ENCODE measurements around the gene P4HA2. TPM values are rescaled to one million over a fixed set of nuclear protein-coding genes. Genes with fewer than 3 reads are reported as not detected.
"Not testable (repeated sequence)": the region's sequence is repeated elsewhere in the genome, so short reads cannot be mapped to it uniquely, and the experiment has no call there.

The P4HA2 gene
- total RNA-seq, 1 donor from 2014 or later = 87.2 TPM

DNA sequence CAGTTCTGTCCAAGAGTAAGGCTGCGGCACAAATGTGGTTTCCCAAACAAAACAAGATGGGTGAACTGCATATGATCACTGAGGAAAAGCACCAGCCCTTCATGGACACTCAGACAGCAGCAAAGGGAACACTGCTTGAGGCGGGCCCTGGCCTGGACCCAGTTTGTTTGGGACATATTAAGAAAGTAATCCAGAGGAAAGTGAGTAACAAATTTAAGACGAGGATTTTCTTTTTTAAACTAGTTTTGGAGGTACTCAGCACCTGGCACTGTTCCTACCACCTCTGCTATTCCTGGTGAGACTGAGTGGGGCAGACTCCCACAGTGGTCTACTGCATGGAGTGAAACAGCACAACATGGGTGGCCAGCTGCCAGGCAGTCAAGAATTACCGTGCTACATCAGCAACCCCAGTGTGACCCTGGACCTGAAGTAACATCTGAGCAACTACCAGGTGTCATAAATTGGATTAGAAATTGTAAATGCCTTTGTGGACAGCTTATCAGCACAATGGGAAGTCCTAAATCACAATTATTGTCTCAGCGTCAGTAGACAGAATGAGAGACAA is 28.5 kb downstream of the P4HA2 start:
- DNase-seq = no peak

DNA sequence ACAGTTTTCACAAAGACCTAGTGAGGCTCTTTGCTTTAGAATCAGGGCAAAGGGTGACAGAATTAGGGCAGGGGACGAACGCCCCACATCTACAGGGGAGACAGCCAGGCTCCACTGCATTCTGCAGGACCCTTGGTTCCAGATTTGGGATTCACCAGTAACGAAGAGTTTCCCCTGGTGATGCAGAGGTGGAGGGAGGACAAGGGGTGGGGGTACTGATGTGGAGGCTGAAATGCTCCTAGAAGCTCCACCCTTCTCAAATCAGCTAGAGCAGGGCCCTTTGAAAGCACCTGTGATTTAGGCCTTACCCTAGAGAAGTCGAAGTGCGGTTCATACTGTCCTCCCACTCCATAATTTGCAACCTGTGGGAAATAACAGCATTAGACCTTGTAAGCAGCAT is 29.1 kb downstream of the P4HA2 start:
- DNase-seq = no peak

- no peak for DNase-seq
Observed at GRCh38 chr5:132195727-132196126, 31.9 kb downstream of the P4HA2 start.

GRCh38 chr5:132193165-132193694 is 34.4 kb downstream of the P4HA2 start:
- no peak for DNase-seq

DNA sequence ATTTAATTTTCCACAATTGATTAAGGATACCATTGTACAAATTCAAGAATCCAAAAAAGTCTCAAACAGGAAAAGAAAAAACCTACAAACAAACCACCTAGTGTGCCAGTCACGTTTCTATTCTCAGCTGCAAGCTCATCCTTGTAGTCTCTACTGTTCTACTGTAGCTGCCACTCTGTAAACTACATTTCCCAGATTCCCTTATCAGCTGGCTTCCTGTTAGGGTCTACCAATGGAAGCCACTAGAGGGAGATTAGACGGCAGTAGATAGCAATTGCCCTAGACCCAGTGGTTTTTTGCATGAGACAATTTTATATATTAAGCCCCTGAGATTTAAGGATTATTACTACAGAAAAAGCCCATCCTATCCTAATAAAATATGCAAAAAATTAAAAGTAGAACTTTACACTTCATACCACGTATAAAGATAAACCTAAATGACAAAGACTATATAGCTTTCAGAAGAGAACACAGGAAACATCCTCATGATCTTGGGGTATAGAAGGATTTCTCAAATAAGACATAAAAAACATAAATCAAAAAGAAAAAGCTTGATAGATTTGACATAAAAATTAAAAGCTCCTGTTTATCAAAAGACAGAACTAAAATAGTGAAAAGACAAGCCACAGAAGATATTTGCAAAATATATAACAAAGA is 37.4 kb downstream of the P4HA2 start:
- DNase-seq = peak; percentile 86

DNA sequence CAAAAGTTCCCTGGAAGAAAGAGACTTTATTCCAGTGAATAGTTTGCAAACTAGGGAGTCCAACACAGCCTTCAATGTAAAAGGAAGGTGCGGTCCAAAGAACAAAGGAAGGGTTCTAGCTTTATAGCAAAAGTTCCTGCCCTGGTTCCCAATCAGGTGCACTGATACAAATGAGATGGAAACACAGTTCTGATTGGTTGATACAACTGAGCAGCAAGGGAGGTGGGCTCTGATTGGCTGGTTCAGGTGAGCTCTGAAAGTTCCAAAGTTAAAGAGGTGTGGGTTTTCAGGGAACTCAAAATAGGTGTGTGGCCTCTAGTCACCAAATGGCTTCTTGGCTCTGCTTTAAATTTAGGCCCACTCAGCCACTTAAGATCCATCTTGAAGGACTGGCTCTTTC is 43.1 kb downstream of the P4HA2 start:
- DNase-seq = no peak

DNA sequence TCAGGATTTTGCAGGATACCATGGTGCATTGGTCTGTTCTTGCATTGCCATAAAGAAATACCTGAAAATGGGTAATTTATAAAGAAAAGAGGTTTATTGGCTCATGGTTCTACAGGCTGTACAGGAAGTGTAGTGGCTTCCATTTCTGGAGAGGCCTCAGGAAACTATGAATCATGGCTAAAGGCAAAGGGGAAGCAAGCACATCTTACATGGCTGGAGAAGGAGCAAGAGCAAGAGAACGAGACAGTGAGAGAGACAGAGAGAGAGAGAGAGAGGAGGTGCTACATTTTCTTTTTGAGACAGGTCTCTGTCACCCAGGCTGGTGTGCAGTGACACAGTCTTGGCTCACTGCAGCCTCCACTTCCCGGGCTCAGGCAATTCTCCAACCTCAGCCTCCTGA is 43.9 kb downstream of the P4HA2 start:
- no peak for DNase-seq

DNA sequence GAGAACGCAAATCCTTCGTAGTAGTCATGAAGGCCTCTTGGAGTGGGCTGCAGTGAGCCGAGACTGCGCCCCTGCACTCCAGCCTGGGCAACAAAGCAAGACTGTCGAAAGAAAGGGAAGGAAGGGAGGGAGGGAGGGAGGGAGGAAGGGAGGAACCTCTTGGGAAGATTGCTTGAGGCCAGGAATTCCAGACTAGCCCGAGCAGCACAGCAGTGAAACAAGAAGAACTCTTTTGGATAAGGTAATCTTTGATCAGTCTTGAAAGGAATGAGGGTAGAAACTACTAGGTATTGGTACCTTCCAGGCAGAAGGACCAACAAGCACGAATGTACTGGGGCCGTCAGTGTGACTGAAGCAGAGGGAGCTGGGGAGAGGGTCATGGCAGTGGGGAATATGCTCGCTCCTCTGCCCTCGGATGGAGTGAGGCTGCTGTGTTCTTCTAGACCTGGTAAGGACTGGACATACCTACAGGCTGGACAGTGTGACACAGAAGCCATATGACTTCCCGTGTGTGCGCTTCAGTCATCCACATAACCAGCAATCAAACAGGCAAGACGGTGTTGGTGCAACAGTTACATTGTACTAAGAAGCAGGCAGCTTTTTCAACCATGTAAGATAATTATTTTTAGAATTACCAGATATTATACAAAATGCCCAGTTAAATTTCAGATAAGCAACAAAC is 45.2 kb downstream of the P4HA2 start:
- DNase-seq = no peak

DNA sequence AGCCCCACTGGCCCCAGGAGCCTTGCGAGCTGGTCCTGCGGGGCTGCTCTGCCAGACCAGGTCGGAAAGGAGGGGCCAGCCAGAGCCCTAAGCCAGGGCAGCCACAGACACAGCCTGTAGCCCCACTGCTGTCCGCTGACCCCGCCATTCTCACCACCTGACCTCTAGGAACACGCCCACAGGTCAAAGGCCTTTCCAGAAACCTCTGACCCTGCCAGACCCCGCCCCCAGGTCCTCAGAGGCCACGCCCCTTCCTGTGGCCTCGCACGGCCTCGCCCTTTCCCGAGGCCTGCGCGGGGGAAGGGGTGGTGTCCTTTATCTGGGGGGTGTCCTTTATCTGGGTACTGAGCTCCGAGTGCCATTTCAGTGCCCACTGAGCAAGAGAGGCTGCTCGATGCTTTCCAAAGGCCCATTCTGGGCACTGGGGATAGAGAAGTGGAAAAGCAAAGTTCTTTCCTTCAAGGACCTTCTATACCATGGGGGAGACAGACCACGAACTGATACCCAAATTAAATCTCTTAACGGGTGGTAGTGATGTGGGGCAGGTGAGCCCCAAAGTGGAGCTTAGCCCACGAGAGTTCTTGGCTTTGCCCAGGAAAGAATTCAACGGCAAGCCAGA is 46.5 kb downstream of the P4HA2 start:
- DNase-seq = no peak

DNA sequence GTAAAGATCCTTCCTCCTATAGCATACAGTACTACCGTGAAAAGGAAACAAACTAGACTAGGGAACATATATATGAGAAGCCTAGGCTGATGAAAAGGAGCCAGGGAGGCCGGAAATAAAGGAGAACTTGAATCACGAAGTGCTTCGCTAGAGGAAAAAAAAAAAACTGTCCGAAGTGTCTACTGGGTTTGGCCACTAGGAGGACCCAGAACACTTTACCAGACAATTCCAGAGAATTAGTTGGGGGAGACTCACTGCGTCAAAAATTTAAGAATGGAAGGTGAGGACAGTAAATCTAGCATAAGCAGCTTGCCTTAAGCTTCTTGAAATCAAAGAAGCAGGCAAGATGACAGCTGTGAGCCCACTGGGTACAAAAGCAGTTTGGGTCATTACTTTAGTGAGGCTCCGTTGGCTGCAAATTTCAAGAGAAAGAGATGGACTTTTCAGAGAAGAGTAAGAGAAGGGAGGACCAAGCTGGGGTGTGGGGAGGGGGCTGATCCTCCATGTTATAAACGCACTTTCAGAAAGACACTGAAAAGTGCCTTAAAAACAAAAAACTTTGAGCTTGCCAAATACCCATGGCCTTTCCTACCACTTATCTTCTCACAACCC is 47.4 kb downstream of the P4HA2 start:
- DNase-seq = peak; percentile 78

GRCh38 chr5:132179405-132179804 is 48.2 kb downstream of the P4HA2 start:
- DNase-seq = no peak

DNA sequence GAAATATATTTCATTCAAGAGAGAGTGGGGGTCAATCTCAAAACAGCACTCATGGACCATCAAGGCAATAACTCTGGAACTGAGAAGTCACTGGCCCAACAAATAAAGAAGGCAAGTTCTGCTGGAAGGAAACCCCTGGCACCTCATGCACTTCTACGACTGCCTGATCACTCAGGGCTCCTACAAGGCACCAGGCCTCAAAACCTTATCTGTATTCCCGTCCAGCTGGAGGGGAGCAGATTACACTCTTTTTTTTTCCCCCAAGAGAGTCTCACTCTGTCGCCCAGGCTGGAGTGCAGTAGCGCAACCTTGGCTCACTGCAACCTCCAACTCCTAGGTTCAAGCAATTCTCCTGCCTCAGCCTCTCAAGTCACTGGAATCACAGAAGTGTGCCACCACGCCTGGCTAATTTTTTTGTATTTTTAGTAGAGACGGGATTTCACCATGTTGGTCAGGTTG is 49.9 kb downstream of the P4HA2 start:
- DNase-seq = no peak

- DNase-seq = no peak
Observed at GRCh38 chr5:132176987-132177386, 50.7 kb downstream of the P4HA2 start.

DNA sequence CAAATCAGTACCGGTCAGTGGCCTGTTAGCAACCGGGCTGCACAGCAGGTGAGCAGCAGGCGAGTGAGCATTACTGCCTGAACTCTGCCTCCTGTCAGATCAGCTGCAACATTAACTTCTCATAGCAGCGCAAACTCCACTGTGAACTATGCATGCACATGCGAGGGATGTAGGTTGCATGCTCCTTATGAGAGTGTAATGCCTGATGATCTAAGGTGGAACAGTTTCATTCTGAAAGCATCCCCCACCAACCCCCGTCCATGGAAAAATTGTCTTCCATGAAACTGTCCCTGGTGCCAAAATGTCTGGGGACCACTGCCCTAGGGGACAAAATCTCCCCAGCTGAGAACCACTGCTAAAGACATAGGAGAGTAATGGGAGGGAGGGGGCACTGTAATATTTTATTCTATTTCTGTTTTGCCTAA is 51.1 kb downstream of the P4HA2 start:
- DNase-seq = no peak

DNA sequence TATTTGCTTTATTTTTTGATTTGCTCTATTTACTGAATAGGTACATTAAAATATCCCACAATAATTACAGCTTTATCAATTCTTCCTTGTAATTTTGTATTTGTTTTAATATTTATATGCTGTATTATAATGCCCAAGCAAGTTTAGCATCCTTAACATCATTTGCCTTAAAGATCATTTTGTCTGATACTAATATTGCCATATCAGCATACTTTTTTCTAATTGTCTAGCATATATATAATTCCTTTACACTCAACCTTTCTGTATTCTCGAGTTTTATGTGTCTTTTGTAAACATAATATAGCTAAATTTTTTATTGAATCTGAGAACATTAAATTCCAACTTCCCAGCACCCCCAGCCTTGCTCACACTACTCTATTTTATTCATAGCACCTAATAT is 64.7 kb downstream of the P4HA2 start:
- DNase-seq = no peak

DNA sequence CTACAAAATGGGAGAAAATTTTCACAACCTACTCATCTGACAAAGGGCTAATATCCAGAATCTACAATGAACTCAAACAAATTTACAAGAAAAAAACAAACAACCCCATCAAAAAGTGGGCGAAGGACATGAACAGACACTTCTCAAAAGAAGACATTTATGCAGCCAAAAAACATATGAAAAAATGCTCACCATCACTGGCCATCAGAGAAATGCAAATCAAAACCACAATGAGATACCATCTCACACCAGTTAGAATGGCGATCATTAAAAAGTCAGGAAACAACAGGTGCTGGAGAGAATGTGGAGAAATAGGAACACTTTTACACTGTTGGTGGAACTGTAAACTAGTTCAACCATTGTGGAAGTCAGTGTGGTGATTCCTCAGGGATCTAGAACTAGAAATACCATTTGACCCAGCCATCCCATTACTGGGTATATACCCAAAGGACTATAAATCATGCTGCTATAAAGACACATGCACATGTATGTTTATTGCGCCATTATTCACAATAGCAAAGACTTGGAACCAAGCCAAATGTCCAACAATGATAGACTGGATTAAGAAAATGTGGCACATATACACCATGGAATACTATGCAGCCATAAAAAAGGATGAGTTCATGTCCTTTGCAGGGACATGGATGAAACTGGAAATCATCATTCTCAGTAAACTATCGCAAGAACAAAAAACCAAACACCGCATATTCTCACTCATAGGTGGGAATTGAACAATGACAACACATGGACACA is 65.9 kb downstream of the P4HA2 start:
- DNase-seq = not testable (repeated sequence)

DNA sequence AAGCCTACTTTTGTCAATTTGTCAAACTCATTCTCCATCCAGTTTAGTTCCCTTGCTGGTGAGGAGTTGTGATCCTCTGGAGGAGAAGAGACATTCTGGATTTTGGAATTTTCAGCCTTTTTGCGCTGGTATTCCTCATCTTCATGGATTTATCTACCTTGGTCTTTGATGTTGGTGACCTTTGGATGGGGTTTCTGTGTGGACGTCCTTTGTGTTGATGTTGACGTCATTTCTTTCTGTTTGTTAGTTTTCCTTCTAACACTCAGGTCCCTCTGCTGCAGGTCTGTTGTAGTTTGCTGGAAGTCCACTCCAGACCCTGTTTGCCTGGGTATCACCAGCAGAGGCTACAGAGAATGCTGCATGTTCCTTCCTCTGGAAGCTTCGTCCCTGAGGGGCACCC is 71.2 kb downstream of the P4HA2 start:
- no peak for DNase-seq

DNA sequence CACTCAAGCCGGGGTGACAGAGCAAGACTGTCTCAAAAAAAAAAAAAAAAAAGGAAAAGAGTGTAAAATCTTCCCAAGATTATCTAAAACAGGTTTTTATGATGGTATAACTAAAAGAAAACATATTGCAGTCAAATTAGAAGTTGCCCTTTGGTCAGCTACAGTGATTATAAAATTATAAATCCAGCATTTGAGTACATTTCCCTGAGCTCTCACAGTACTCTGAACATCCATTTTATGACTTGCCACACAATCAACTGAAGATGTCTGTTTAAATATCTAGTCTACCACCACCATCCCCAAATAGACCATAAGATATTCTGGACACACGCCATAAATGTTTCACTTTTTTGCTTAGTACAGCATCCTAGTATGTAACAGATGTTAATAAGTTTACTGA is 77.1 kb downstream of the P4HA2 start:
- no peak for DNase-seq

DNA sequence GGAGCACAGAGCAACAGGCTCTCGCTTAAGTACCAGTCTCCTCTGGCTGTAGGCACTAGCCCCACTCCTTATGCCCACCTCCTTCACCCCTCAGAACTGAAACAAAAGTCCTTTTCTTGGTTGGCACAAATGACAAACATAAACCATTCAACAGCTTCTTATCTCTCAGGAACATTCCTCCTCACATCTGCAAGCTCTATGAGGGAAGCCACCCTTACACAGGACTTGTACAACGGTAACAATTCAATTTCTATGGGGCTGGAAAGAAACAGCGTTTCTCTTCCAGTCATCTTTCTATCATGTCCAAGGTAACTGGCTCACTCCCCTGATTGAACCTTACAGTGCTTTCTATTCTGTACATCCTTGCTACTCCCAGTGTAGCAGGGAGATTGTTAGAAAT is 80.0 kb downstream of the P4HA2 start:
- DNase-seq = no peak

DNA sequence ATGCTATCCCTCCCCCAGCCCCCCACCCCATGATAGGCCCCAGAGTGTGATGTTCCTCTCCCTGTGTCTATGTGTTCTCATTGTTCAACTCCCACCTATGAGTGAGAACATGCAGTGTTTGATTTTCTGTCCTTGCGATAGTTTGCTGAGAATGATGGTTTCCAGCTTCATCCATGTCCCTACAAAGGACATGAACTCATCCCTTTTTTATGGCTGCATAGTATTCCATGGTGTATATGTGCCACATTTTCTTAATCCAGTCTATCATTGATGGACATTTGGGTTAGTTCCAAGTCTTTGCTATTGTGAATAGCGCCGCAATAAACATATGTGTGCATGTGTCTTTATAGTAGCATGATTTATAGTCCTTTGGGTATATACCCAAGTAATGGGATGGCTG is 82.3 kb downstream of the P4HA2 start:
- DNase-seq = not testable (repeated sequence)

- DNase-seq = no peak
Observed at GRCh38 chr5:132143148-132143547, 84.5 kb downstream of the P4HA2 start.

- no peak for DNase-seq
Observed at GRCh38 chr5:132142459-132142858, 85.2 kb downstream of the P4HA2 start.

Data from tongue (tissue), 2 donors.